Endothelial cell of hepatic sinusoid (primary cell): Measurements from ENCODE around the gene FAM20B.
"Not testable (repeated sequence)": the region's sequence is repeated elsewhere in the genome, so short reads cannot be mapped to it uniquely, and the experiment has no call there.

Source experiments
- in situ Hi-C: cut with HindIII; loops from 2 replicates; pipeline ENCODE4 v1.10.0; 2017; ENCODE audit warnings: low sequenced_read_pairs

Gene FAM20B

GRCh38 chr1:179025125-179025974 lies at the start of gene FAM20B:
TSS of gene FAM20B (plus strand) at chr1:179025894. CDS start at chr1:179043848, 17,954 bp downstream.
- in situ Hi-C loops, result no loop called here

GRCh38 chr1:178976541-178976940 lies 49.2 kb upstream of the FAM20B start:
- in situ Hi-C loops, result loop anchor here (5.0 kb wide), 2 partner anchors 49 to 104 kb away; partner anchors contain the start of gene ANGPTL1

GRCh38 chr1:178986204-178986603 lies 39.5 kb upstream of the FAM20B start:
- in situ Hi-C loops, result no loop called here

- in situ Hi-C loops, result not testable (repeated sequence)
Observed at GRCh38 chr1:178988198-178988597, 37.5 kb upstream of the FAM20B start.

GRCh38 chr1:178993559-178993958 lies 32.1 kb upstream of the FAM20B start:
- in situ Hi-C loops, result loop anchor here (10.0 kb wide), 2 partner anchors 209 to 479 kb away; partner anchors contain the start of gene TEX35

- in situ Hi-C loops, result loop anchor here (5.0 to 10.0 kb wide), 3 partner anchors 60 to 483 kb away; partner anchors contain the start of gene TEX35
Observed at GRCh38 chr1:178997428-178997827, 28.3 kb upstream of the FAM20B start.

GRCh38 chr1:178998295-178998694 lies 27.4 kb upstream of the FAM20B start:
- in situ Hi-C loops, result loop anchor here (5.0 to 10.0 kb wide), 3 partner anchors 61 to 483 kb away; partner anchors contain the start of gene TEX35

- in situ Hi-C loops, result loop anchor here (5.0 to 10.0 kb wide), 3 partner anchors 62 to 484 kb away; partner anchors contain the start of gene TEX35
Observed at GRCh38 chr1:178999061-178999460, 26.6 kb upstream of the FAM20B start.

GRCh38 chr1:179001451-179001850 lies 24.2 kb upstream of the FAM20B start:
- in situ Hi-C loops, result no loop called here

GRCh38 chr1:179002064-179002463 lies 23.6 kb upstream of the FAM20B start:
- in situ Hi-C loops, result not testable (repeated sequence)

GRCh38 chr1:179002552-179003345 lies 22.9 kb upstream of the FAM20B start:
- in situ Hi-C loops, result no loop called here

GRCh38 chr1:179003512-179004066 lies 22.1 kb upstream of the FAM20B start:
- in situ Hi-C loops, result no loop called here

GRCh38 chr1:179007233-179007632 lies 18.5 kb upstream of the FAM20B start:
- in situ Hi-C loops, result no loop called here

GRCh38 chr1:179010671-179011070 lies 15.0 kb upstream of the FAM20B start:
- in situ Hi-C loops, result no loop called here

GRCh38 chr1:179012038-179012437 lies 13.7 kb upstream of the FAM20B start:
- in situ Hi-C loops, result no loop called here

GRCh38 chr1:179014123-179014522 lies 11.6 kb upstream of the FAM20B start:
- in situ Hi-C loops, result no loop called here

GRCh38 chr1:179015396-179015795 lies 10.3 kb upstream of the FAM20B start:
- in situ Hi-C loops, result no loop called here

- in situ Hi-C loops, result no loop called here
Observed at GRCh38 chr1:179016706-179017382, 8.8 kb upstream of the FAM20B start.

GRCh38 chr1:179017383-179018326 lies 8.0 kb upstream of the FAM20B start:
- in situ Hi-C loops, result no loop called here
